M059J (cell line): ENCODE data around the gene GMFB. TPM values are rescaled to one million over a fixed set of nuclear protein-coding genes. Genes with fewer than 3 reads are reported as not detected.
"Not testable (repeated sequence)": the region's sequence is repeated elsewhere in the genome, so short reads cannot be mapped to it uniquely, and the experiment has no call there.

Source experiments
- DNase-seq: peaks from one replicate; pipeline ENCODE4 v3.0.0-alpha.2; 2012; ENCODE audit warnings: low read depth
- total RNA-seq: library from RNA; depleted of rRNA; stranded (reverse); fragments of >200 nt; shearing (Covaris generic); gene quantifications from 2 replicates; pipeline ENCODE4 v1.2.3, GENCODE V29; 2014

Gene GMFB
- total RNA-seq, 1 experiment from 2014 or later, result 63.3 TPM

DNA sequence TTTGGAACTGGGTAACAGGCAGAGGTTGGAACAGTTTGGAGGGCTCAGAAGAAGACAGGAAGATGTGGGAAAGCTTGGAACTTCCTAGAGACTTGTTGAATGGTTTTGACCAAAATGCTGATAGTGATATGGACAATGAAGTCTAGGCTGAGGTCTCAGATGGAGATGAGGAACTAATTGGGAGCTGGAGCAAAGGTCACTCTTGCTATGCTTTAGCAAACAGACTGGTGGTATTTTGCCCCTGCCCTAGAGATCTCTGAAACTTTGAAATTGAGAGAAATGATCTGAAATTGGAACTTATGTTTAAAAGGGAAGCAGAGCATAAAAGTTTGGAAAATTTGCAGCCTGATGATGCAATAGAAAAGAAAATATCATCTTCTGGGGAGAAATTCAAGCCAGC lies 30.2 kb downstream of the GMFB start:
- DNase-seq, result not testable (repeated sequence)

GRCh38 chr14:54457609-54457996 lies 31.2 kb downstream of the GMFB start:
- DNase-seq, result no peak

- not testable (repeated sequence) for DNase-seq
Observed at GRCh38 chr14:54456820-54457608, 31.8 kb downstream of the GMFB start.

DNA sequence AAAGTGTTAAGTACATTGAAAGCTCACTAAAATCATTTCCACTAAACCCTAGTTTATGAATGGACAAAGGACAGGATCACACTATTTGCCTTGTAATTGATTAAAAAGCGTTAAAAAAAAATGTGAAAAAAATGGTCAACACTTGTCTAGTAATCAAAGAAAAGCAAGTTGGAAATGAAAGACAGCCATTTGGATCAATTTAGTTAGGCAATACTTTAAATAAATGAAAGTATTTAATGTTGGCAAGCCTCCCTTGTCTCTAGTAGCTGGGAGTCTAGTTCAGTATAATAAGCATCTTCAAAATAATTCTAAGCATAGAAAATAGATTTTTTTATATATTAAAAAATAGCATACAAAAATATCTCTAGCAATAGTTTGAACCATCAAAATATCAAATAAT lies 33.4 kb downstream of the GMFB start:
- no peak for DNase-seq

DNA sequence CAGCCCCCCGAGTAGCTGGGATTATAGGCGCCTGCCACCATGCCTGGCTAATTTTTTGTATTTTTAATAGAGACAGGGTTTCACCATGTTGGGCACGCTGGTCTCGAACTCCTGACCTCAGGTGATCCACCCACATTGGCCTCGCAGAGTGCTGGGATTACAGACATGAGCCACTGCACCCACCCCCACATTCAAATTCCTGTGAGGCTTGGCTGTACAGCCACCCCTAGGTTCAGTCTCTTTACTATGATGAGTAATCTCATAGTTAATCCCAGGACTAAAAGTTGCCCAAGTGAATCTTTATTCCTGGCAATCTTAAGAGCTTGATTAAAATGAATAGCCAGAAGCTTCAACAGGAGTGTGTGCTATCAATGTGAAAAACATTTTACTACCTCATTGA lies 34.8 kb downstream of the GMFB start:
- DNase-seq, result peak; percentile 24

DNA sequence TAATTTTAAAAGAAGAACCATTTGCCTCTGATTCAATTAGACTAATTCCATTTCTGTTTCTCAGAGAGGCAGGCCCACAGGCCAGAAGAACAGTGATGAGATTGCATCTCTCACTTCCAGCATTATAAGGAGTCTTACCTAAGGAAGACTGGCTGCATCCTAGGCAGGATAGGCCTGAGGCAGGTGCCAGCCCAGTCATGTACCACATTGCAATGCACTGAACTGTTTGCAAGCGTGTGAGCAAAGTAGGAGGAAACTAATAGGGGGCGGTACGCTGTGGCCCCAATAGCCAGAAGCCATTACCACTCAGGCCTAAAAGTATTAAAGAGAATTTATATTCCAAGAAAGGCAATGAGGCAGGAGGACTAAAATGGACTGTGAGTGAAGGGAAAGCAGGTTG lies 35.5 kb downstream of the GMFB start:
- no peak for DNase-seq

DNA sequence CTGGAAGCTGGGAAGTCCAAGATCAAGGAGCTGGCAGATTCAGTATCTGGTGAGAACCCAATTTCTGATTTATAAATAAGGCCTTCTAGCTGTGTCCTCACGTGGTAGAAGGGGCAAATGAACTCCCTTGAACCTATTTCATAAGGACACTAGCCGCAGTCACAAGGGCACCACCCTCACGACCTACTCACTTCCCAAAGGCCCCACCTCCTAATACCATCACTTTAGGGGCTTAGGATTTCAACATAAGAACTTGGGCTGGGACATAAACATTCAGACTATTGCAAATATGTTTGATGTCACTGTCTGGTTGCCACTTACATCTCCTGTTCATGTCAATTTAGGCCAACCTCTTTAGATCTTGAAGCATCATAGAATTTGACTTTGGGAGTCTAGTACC lies 36.8 kb downstream of the GMFB start:
- DNase-seq, result no peak

- DNase-seq, result no peak
Observed at GRCh38 chr14:54451121-54451601, 37.6 kb downstream of the GMFB start.

- DNase-seq, result peak; percentile 16
Observed at GRCh38 chr14:54450535-54450934, 38.2 kb downstream of the GMFB start.

DNA sequence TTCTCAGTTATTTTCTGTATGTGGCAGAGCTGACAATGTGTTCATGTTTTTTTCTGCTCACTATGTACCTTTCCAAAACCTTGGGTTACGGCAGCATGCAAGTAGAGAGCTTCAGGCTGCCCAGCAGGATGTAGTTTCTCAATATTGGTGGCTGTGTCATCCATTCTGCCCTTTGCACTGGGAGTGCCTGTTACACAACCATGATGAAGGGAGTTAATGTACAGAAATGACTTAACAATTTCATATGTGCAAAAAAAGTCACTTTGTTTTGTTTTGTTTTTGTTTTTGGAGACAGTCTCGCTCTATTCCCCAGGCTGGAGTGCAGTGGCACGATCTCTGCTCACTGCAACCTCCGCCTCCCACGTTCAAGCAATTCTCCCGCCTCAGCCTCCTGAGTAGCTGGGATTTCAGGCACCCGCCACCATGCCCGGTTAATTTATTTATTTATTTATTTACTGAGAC lies 41.5 kb downstream of the GMFB start:
- no peak for DNase-seq

DNA sequence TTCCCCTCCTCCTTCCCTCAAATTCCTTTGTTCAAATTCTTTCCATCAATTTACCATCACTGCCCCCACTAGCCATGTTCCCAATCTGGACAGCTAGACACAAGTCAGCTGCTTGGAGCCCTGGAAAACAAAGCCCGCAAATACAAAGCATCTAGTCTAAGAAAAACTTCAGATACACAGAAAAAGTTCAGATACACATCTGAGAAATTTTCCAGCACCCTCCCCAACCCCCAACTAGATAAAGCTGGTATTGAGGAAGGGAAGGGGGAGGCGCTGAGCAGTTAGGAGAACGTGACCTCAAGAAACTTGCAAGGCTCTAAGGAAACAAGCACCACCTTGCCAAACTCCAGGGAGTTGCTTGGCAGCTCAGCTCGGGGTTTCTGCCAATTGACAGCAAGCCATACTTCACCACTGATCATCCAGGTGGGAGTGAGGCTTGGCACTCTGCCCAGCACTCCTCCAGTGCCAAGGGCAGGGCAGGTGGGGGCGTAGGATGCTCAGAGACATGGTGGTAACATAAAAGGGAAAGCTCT lies 42.6 kb downstream of the GMFB start:
- no peak for DNase-seq

- no peak for DNase-seq
Observed at GRCh38 chr14:54444681-54445080, 44.1 kb downstream of the GMFB start.

DNA sequence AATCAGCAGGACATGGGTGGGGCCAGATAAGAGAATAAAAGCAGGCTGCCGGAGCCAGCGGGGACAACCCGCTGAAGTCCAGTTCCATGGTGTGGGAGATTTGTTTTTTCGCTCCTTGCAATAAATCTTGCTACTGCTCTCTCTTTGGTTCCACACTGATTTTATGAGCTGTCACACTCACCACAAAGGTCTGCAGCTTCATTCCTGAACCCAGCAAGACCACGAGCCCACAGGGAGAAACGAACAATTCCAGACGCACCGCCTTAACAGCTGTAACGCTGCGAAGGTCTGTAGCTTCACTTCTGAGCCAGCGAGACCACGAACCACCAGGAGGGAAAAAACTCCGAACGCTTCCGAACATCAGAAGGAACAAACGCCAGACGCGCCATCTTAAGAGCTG lies 44.8 kb downstream of the GMFB start:
- no peak for DNase-seq

GRCh38 chr14:54442961-54443360 lies 45.8 kb downstream of the GMFB start:
- not testable (repeated sequence) for DNase-seq

- DNase-seq, result peak; percentile 89
Observed at GRCh38 chr14:54440873-54441868, 47.6 kb downstream of the GMFB start, which contains the start of gene CNIH1. CNIH1 (minus strand) TSS chr14:54441374; CDS start chr14:54441327, 47 bp downstream.

DNA sequence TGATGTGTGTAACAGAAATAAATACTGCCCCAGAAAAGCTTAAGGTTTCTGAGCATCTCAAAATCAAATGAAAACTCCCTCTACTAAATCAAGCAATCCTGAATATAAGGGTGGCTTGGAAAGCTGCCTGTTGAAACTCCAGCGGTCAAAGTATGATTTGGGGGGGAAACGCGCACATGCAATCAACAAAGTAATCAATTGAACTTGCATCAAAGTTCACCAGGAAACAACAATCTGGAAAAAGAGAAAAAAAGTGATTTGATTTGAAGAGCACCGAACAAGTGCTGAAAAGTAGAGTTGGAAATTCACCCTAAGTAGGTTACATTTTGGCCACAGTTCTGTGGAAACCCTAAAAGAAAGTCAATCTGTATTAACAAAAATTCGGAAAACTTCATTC lies 48.3 kb downstream of the GMFB start:
- DNase-seq, result no peak

DNA sequence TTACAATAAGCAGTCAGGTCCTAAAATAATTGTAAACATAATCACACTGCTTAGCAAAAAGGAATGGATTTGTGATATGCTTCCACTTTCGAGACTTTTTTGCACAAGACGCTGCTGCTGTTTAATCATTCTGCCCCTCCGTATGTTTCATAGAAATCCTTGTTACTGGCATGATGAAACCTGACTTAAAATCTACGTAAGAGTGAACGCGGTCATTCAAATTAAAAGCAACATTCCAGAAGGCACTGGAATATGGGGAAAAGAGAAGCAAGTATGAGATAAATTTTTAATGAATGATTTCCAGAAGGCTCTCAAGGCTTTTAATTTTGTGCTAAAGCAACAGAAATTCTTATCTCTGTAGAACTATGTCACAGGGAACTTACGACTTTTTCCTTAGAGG lies 48.7 kb downstream of the GMFB start:
- no peak for DNase-seq

GRCh38 chr14:54438703-54439102 lies 50.1 kb downstream of the GMFB start:
- peak; percentile 23 for DNase-seq

DNA sequence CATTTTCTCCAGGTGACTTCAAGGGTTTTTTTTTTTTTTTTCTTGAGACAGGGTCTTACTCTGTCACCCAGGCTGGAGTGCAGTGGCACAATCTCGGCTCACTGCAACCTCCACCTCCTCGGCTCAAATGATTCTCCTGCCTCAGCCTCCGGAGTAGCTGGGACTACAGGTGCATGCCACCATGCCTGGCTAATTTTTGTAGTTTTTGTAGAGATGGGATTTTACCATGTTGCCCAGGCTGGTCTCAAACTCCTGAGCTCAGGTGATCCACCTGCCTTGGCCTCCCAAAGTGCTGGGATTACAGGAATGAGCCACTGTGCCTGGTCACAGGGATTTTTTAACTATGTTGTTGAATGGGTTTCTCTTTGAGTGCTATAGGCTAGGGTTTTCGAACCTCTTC lies 50.8 kb downstream of the GMFB start:
- DNase-seq, result not testable (repeated sequence)

- DNase-seq, result peak; percentile 76
Observed at GRCh38 chr14:54435500-54435981, 53.2 kb downstream of the GMFB start.

DNA sequence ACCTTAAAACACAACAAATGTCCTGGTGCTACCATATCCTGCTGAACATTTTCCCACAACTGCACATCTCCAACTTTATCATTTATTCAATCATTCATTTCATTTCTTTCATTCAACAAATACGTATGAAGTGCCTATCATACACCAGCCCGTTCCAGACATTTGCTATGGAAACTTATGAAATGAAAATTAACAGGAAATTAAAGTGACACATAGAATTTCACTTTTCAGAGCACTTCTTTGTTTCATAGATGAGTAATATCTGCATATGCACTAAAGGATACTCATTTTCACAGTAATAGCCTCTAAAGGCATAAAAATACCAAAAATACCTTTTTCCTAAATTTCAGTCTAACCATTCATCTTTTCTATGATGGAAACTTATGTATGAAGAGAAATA lies 60.3 kb downstream of the GMFB start:
- no peak for DNase-seq

DNA sequence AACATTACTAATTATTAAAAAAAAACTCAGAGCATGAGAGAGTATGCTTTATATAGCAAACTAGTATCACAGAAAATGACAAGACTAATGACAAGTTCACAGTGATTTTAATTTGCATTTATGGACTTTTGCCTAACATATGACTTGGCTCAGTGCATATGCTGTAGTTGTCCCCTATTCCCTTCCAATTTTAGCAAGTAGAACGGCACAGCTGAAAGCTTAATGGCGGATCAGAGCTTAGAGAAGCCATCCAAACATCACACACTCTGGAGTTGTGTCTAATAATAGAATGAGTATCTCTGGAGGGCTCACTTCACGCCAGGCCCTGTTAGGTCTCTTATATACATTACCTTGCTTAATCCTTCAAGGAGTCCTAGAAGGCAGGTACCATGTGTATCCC lies 60.9 kb downstream of the GMFB start:
- DNase-seq, result no peak
